ENCODE results near the gene TEAD3. TPM values are rescaled to one million over a fixed set of nuclear protein-coding genes. Genes with fewer than 3 reads are reported as not detected.

The TEAD3 gene
- total RNA-seq, 4 donors from 2014 or later: 39.0 to 55.4 (median 51.5) TPM

GRCh38 chr6:35457907-35458306 is 39.0 kb downstream of the TEAD3 start:
- 86% methylated on average over 4 of the region's 4 CpGs for whole genome bisulfite sequencing
- DNase-seq (ENCODE audit: low spot score in 2 of 2): no peak
- Histone ChIP-seq H3K4me3 (no peak overlapping the region), H3K27me3 (no peaks in the 10 kb centered on the region), H3K9me3 (no peaks in the 10 kb centered on the region), H3K36me3 (peaks cover 38% of the 10 kb centered on the region), H3K4me1 (peaks cover 39% of the 10 kb centered on the region), H3K27ac (no peak overlapping the region)
- no peak for TF ChIP-seq EP300 (IDR thresholded peaks at IDR 0.05)
- no peak for TF ChIP-seq POLR2AphosphoS5 (IDR thresholded peaks at IDR 0.05)
- no peak for TF ChIP-seq POLR2A (IDR thresholded peaks at IDR 0.05)
- TF ChIP-seq, protein P1, sequence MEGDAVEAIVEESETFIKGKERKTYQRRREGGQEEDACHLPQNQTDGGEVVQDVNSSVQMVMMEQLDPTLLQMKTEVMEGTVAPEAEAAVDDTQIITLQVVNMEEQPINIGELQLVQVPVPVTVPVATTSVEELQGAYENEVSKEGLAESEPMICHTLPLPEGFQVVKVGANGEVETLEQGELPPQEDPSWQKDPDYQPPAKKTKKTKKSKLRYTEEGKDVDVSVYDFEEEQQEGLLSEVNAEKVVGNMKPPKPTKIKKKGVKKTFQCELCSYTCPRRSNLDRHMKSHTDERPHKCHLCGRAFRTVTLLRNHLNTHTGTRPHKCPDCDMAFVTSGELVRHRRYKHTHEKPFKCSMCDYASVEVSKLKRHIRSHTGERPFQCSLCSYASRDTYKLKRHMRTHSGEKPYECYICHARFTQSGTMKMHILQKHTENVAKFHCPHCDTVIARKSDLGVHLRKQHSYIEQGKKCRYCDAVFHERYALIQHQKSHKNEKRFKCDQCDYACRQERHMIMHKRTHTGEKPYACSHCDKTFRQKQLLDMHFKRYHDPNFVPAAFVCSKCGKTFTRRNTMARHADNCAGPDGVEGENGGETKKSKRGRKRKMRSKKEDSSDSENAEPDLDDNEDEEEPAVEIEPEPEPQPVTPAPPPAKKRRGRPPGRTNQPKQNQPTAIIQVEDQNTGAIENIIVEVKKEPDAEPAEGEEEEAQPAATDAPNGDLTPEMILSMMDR (IDR thresholded peaks at IDR 0.05): no peak

DNA sequence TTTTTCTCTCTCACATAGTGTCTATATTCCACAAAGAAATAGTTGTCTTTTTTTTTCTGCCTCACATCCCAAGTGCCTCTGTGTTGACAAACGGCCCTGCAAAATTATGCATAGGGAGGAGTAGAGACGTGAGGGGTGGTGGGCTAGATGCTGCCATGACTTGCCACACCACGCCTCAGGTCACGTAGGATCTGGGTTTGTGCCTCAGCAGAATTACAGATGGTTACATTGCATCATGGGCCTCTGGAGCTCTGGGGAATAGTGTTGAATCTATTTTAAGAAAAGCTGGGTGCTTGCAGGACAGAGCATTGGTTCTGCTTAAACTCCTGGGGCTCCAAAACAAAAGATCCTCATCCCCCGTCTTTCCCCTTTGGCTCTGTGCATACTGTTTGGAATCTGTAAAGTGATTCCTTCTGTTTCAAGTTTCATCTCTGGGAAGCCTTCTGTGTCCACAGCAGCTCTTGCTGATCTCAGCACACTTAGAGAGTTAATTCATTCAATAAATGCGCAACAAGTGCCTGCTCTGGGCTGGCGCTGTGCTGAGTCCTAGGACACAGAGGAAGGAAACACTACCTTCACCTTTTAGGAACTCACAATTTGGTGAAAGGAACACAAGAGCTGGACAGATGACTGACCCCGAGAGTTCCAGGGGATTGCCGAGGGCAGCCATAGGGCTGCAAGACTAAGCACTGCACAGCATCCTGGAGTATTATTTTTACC is 42.3 kb downstream of the TEAD3 start:
- Histone ChIP-seq H3K4me1 (peaks cover 45% of the 10 kb centered on the region), H3K4me3 (peak overlapping the region; percentile 74), H3K9me3 (no peaks in the 10 kb centered on the region), H3K27ac (peak overlapping the region; percentile 30), H3K27me3 (no peaks in the 10 kb centered on the region), H3K36me3 (peaks cover 19% of the 10 kb centered on the region)
- no peak for DNase-seq (ENCODE audit: low spot score in 2 of 2)
- 63% methylated on average over 9 of the region's 9 CpGs for WGBS
- no peak for TF ChIP-seq EP300 (IDR thresholded peaks at IDR 0.05)
- TF ChIP-seq POLR2AphosphoS5 (IDR thresholded peaks at IDR 0.05): no peak
- TF ChIP-seq, protein P1 (IDR thresholded peaks at IDR 0.05): no peak
- no peak for TF ChIP-seq POLR2A (IDR thresholded peaks at IDR 0.05)

DNA sequence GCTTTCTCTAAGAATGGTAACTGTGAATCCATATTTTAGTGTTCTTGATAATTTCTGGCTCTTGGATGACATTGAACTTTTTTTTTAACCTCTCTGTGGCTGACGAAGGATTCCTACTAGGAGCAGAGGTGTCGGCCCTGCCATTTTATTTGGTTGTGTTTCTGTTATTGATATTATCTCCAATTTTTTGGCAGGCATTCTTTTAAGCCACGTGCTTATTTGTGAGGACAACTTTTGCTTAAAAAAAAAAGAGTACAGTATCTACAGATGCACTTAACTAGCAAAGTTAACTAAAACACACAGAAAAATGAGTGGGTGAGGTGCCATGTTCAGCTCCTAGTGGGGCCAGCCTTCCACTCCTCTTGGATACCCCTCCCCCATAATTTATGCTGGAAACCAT is 43.6 kb downstream of the TEAD3 start:
- no peak overlapping the region for H3K27ac ChIP-seq
- H3K4me3 ChIP-seq: peak overlapping the region; percentile 74
- TF ChIP-seq, protein P1 (IDR thresholded peaks at IDR 0.05): no peak
- TF ChIP-seq POLR2AphosphoS5 (IDR thresholded peaks at IDR 0.05): no peak
- no peak for TF ChIP-seq EP300 (IDR thresholded peaks at IDR 0.05)
- no peak for TF ChIP-seq POLR2A (IDR thresholded peaks at IDR 0.05)
- H3K4me1 ChIP-seq: peaks cover 45% of the 10 kb centered on the region
- DNase-seq (ENCODE audit: low spot score in 2 of 2): no peak
- peaks cover 11% of the 10 kb centered on the region for H3K36me3 ChIP-seq
- 7% methylated on average over 3 of the region's 3 CpGs for WGBS
- no peaks in the 10 kb centered on the region for H3K27me3 ChIP-seq
- H3K9me3 ChIP-seq: no peaks in the 10 kb centered on the region

GRCh38 chr6:35452183-35453090 is 44.4 kb downstream of the TEAD3 start, which contains the start of gene FANCE:
FANCE (plus strand) TSS chr6:35452338; CDS start chr6:35452546, 208 bp downstream.
- Histone ChIP-seq H3K9me3 (no peaks in the 10 kb centered on the region), H3K4me3 (peak within 1 kb of the TSS; percentile 74), H3K4me1 (peaks cover 45% of the 10 kb centered on the region), H3K27ac (peak within 1 kb of the TSS; percentile 73), H3K27me3 (no peaks in the 10 kb centered on the region), H3K36me3 (peaks cover 9% of the 10 kb centered on the region)
- DNase-seq (ENCODE audit: low spot score in 2 of 2): peak; percentile 98
- TF ChIP-seq POLR2A (IDR thresholded peaks at IDR 0.05) (no peak), POLR2AphosphoS5 (IDR thresholded peaks at IDR 0.05) (peak in 1 of 3 donors; percentile 66), EP300 (IDR thresholded peaks at IDR 0.05) (no peak)
- TF ChIP-seq, protein P1 (IDR thresholded peaks at IDR 0.05): no peak
- WGBS: under 1% methylated on average over 37 of the region's 87 CpGs
